GM18867 (cell line): ENCODE results near the gene ROCK2.

Source experiments
- ATAC-seq: cut with Tn5 transposase; IDR thresholded peaks from one replicate; pipeline ENCODE4 v1.9.1; 2021; ENCODE audit warnings: mild to moderate bottlenecking, moderate library complexity; ENCODE audit not compliant: unreplicated experiment

ROCK2 gene

DNA sequence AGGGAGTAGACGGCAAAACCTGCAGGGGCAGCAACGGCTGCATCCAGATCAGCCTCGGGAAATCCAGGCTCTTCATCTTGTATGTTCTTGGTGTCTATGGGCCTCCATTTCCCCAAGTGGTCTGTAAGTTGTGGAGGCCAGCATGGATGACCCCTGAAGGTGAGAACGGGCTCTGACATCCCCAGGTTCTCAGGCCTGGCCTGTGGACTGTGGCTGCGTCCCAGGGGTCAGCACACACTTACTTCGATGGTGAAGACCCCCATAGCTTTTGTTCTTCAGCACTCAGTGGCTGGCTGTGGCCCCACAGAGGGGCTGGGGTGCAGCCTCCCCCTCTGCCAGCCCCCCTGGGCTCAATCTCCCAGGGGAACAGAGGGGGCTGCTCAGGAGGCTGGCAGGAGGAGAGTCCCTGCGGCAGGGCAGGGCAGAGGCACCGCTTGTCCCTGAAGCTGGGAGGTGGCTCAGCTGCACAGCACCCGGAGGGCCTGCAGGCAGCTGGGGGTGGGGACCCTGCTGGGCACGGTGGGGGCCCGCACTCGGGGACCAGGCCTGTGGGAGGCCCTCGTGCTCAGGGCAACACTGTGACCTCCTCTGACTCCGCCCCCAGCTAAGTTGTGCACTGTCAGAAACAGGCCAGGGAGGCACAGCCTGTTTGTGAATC, 185.4 kb downstream of the ROCK2 start:
- no peak for ATAC-seq

DNA sequence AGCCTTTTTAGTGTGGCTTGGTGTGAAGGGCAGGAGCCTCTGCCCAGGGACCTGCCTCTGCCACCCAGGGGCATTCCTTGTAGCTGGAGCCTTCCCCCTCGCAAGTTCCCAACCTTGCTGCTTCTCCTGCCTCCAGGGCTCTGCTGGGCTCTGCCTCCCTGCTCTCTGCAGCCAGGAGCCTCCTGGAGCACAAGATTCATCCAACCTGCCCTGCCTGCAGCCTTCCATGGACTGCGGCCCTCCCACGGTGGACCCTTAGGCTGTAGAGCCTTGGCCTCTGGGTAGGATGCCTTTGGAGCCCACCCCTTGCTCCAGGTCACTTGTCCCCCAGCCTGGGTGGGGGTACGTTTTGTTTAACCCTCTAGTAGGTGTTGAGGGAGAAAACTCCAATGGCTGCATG, 186.7 kb downstream of the ROCK2 start:
- ATAC-seq, result no peak

DNA sequence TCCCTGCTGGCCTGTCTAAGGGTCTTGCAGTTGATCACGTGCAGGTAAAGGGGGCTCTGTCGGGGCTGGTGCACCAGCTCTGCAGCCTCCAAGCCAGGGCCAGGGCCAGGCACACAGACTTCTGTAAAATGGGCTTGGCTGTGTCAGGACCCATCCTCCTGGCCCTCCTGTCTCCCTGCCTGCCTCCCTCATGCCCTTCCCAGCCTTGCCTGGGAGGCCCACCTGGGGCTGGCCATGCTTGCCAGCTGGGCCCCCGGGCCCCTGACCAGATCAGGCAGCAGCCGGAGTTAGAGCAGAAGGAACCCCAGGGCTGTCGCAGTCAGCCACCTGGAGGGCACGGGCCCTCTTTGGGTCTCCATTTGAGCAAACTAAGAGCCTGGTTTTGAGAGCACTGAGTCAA, 187.1 kb downstream of the ROCK2 start:
- no peak for ATAC-seq

DNA sequence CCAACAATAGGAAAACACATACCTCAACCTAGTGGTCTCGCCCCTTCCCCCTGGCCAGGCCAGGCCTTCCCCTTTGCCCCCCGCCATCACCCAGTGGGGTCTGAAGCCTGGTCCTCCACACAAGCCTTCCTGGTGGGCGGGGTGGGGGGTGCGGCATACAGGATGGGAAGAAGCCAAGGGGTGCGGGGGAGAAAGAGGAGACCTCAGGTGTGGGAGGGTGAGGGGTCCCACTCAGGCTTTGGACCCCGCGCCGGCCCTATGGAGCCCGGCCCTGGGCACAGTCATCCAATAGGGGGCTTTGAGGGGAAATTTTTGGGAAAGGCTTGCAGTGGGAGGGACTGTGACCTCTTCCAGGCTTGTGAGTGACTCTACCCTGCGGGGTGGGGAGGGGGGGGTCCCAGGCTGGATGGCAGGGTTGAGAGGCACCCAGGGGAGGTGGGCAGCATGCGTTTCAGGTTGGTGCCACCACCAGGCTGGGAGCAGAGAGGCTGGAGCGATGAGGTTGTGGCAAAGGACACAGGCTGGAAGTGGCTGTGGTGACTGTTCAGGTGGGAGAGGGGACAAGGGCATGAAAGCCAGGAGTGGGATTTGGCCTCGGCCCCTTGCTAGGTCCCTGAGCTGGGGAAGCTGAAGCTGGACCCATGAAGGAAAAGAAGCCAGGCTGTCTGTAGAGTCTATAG, 187.9 kb downstream of the ROCK2 start:
- no peak for ATAC-seq

DNA sequence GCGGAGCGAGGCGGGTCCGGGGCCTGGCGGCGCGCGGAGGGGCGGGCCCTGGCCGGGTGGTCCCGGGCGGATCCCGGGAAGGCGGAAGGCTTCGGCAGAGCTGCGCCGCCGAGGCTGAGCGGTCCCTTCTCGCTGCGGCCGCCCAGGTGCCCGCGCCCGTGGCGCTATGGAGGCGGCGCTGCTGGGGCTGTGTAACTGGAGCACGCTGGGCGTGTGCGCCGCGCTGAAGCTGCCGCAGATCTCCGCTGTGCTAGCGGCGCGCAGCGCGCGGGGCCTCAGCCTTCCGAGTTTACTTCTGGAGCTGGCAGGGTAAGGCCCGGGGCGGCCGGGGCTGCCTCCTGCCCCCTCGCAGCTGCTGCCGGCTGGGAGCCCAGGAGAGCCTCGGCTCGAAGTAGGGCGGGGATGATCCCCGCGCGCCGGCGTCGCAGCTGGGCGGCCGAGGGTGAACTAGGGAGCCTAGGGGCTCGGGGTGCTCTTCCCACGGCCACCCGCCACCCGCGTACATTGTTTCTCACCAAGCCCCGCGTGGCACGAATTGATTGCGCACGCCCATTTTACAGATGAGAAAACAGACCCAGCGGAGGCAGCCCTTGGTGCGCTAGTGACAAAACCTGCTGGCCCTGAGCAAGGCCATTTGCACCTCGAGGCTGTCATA, 188.9 kb downstream of the ROCK2 start, which contains the start of gene SLC66A3:
TSS of gene SLC66A3 (plus strand) at position 87 of the 655 bp plus-strand sequence. CDS start at position 167, 80 bp downstream.
- ATAC-seq, result peak; percentile 83

DNA sequence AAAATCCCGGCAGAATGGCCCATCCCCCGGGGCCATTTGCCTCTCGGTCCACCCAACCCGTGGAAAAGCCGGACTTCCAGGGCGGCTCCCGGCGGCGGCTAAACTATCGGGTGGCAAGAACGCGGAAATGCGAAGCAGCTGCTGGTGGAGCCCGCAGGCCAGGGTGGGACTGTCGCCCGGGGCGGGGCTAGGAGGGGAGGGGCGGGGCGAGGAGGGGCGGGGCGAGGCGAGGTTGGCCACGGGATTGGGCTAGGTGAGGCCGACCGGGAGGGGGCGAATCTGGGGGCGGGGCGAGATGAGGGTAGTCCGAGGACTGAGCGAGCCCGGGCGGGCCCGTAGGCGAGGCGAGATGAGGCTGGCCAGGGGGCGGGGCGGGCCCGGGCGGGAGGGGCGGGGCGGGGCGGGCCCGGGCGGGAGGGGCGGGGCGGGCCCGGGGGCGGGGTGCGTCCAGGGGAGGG, 189.5 kb downstream of the ROCK2 start:
- peak; percentile 61 for ATAC-seq

DNA sequence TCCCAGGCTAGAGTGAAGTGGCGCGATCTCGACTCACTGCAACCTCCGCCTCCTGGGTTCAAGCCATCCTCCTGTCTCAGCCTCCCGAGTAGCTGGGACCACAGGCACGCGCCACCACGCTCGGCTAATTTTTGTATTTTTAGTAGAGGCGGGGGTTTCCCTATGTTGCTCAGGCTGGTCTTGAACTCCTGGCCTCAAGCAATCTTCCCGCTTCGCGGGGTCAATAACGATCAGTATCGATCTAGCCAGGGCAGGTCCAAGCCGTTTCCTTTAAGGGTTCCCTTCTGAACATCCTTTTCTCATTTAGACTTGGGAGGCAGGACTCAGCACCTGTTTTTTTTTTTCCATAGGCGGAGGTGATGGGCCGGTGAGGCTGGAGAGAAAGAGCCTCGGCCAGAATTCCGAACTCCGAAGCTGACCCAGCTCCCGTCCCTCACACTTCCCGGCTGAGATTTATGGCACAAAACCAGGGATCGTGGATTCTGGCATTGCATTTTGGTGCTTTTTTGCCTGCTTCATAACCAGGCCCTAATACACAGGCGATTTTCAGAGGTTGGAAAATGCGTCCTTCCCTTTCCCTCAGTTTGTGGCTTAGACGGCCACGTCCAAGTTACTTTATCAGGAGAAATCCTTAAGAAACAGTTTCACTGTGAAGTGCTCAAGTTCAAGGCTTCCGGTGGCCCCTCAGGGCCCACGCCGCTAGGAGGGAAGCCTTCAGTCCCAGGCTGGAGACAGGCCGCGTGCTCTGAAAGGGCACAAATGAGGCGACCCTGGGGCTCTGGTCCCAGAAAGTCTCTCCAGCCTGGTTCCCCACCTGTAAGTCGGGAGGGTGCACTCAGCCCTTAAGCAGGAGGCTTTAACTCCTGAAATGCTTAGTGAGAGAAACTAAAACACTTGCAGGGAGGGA, 190.2 kb downstream of the ROCK2 start:
- ATAC-seq, result peak; percentile 15

DNA sequence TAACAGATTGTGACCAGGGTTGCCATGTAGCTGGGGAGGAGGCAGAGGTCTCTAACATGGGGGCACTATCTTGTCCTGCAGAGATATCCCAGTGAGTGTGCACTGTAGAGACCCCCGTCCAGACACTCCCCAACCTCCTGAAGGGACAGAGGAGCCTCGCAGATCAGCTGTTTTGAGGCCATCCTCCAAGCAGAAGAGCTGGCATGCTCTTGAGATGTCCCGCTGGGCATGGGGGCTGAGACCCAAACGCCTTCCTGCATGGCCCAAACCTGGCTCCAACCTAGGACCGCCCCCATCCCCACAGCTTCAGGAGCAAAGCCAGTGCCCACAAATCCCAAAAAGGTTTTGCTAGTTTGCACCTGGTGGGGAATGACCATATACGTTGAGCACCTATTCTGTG, 191.8 kb downstream of the ROCK2 start:
- no peak for ATAC-seq

DNA sequence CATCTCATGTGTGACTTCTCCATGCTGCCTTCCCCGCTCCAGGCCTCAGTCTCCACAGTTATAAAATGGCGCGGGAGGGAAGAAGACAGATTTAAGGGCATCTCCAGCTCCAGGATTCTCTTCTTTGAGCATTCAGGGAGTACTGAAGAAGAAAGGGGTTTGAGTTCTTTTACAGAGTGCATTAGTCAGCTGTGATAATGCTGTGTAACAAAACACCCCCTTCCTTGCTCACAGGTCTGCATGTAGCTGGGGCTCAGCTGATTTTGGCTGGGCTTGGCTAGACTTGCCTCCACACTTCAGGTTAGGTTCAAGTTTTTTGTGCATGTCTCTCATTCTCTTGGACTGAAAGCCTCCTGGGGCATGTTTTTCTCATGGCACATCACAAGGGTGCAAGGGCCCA, 197.2 kb downstream of the ROCK2 start:
- ATAC-seq, result no peak

DNA sequence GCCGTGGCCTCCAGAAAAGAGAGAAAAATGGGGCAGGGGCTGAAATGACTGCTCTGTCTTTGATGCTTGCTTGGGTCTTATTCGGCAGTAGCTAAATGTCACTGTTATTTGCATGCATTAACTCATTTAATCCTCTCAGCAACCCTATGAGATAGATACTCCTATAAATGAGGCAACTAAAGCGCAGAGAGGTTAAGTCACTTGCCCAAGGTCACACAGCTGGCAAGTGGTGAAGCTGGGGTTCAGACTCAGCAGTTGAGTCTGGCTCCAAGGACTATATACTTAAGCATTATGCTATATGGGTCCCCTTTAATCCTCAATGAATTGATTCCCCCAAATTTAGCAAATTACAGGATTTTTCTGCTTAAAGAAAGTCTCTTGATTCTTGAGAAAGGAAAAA, 198.4 kb downstream of the ROCK2 start:
- ATAC-seq, result no peak

DNA sequence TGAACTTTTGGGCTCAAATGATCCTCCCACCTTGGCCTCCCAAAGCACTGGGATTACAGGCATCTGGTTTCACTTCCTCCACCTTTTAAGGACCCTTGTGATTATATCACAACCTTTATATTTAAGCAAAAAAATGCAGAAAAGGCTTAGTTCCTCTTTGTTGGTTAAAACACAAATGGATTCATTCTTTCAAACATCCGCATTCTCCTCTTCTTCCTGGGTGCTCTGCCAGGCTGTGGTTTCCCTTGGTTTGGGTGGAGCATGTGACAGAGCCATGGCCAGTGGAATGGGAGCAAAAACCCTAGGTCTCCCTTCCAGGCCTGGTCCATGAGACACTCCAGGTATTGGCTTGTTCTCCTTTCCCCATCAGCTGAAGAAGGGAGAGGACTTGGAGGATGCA, 199.1 kb downstream of the ROCK2 start:
- no peak for ATAC-seq

DNA sequence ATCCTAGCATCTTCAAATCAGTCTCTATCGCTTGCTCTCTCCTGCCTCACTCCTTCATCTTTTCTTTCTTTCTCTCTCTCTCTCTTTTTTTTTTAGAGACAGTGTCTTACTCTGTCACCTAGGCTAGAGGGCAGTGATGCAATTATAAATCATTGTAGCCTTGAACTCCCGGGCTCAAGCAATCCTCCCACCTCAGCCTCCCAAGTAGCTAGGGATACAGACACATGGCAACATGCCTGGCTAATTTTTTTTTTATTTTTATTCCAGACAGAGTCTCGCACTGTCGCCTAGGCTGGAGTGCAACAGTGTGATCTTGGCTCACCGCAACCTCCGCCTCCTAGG, 199.7 kb downstream of the ROCK2 start:
- ATAC-seq, result no peak

DNA sequence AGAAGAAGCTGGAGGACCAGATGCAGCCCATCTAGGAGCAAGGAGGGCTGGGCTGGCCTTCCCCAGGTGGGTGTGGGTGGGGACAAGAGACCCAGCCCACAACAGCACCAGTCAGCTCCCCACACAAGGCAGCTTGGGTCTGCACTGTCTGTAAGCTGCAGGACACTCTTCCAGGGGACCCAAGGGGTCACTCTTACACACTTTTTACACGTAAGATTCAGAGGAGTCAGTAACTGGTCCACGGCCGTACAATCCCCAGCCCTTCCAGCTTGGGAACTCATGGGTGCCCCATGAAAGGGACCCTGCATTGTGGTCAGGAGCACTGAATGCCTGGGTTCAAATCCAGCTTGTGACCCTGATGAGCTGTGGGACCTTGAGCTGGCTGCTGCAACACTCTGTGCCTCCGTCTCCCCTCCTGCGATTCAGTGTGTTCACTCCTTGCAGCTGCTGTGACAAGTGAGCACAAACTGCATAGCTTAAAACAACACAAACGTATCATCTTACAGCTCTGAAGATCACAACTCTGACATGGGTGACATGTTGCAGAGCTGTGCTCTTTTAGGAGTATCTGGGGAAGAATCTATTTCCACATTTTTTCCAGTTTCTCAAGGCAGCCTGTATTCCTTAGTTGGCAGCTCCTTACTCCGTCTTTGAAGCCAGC, 200.2 kb downstream of the ROCK2 start:
- no peak for ATAC-seq

DNA sequence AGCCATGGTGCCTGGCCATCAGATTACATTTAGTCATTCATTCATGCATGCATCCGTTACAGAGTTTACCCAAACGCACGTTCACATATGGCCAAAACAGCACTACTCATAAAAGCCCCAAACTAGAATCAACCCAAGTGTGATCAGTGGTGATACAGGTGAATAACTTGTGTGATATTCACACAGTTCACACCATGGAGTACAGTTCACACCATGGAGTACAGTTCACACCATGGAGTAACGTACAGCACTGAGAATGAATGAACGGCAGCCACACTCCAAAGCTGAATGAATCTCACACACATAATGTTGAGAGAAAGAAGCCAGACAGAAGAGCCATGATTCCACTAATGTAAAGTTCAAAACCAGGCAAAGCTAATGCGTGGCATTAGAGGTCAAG, 201.4 kb downstream of the ROCK2 start:
- ATAC-seq, result no peak

DNA sequence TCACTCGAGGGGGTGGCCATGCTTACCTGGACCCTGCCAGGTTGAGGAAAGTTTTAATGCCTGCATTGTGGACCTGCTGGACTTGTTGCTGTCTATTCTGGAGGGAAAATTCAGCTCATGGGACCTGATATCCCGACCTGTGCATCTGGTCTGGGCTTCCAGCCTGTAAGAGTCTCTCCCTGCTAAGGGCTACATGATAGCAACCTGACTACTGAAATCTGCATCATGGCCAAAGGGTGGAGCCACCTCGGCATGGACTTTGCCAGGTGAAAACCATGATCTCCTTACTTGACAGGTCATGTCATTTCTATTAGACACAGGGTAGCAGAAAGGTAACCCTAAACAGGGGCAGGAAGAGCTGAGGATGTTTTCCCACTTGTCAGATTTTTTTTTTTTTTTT, 202.1 kb downstream of the ROCK2 start:
- ATAC-seq, result no peak

DNA sequence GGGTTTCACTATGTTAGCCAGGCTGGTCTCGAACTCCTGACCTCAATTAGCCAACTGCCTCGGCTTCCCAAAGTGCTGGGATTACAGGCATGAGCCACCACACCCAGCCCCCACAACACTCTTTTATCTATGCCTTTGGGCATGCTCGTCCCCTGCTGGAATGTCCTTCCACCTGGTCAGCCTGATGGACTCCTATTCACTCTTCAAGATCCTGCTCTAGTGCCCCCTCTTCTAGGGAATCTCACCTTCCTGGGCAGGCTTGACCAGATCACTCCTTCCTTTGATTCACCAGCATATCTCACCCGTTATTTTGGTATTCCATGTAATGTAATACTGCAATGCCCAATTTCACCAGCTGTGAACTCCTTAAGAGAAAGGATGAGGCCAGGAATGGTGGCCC, 203.1 kb downstream of the ROCK2 start:
- no peak for ATAC-seq

DNA sequence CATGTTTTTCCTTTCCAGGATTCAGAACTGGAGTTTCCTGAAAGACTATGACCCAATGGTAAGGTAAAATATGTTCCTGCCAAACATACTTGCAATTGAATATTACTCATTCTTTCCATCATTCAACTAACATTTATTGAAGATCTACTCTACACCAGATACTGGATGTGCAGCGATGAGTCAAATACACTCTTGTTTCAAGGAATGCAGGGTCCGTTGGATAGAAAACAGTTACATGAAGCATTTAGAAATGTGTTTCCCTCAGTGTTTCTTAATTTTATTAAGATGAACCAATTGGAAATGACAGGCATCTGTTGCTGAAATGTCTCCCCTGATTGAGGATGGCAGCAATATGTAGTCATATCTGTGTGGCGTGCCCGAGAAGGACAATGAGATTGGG, 203.9 kb downstream of the ROCK2 start:
- no peak for ATAC-seq

DNA sequence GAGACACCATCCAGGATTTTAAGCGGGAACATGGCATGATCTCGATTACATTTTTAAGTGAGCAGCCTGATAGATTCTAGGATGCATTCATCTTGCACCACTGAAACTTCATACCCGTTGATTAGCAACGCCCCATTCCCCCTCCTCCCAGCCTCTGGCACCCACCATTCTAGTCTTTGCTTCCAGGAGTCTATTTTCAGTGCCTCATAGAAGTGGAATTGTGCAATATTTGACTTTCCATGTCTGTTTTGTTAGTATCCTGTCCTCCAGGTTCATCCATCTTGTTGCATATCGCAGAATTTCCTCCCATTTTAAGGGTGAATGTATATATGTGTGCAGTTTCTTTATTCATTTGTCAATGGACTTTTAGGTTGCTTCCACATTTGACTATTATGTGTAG, 210.1 kb downstream of the ROCK2 start:
- ATAC-seq, result no peak

DNA sequence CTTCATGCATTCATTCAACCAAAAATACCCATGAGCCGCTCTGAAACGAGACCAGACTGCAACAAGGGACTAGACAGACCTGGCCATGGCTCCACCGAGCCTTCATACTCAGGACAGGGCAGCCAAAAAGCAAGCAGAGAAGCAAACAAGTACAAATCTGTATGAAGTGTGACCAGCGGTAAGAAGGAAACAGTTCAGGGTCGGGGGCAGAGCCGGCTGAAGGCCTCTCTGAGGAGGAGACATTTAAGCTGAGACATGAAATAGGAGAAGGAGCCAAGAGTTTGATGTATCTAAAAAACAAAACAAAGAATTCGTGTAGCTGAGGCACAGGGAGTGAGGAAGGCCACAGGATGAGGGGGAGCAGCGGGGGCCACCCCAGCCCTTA, 210.5 kb downstream of the ROCK2 start:
- no peak for ATAC-seq

DNA sequence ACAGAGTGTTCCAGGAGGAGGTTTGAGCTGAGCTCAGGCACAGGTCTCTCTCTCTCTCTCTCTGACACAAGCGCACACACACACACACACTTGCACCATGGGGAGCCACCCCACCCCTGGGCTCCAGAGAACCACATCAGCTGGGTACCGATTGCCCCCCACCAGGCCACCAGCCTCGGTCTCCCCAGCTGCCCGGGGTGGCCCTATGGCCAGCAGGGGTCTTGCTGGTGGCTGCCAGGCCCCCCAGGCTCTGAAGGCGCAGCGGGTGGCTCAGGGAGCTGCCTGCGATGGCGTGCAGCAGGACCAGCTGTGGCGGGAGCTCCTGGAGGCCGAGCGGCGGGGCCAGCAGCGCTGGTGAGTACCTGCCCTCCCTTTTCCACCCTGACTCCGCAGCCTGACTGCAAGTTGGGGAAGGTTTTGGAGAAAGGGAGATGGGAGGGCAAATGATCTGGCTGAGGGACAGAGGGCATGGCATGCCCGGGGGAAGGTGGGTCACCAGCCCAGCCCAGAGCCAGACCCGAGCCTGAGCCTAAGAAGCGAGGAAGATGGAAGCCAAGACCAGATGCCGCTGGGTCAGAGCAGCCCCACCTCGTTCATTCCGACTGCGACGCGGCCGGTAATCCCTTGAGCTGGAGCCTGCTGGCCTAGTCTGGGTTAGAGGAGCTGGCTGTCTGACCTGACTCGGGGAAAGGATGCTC, 211.0 kb downstream of the ROCK2 start:
- no peak for ATAC-seq
